COLO668 (cell line): ENCODE data around the gene DAGLA.
A peak's percentile ranks its signal among the peaks of the same experiment; 100 is the strongest.
"Not testable (repeated sequence)": the region's sequence is repeated elsewhere in the genome, so short reads cannot be mapped to it uniquely, and the experiment has no call there.

Experiments
- DNase-seq: peaks from one replicate; lab custom pipeline; 2025; ENCODE audit not compliant: unreplicated experiment; lab: John Stamatoyannopoulos, UW

The DAGLA gene

GRCh38 chr11:61666684-61667297 lies 13.4 kb upstream of the DAGLA start:
- DNase-seq, result no peak

- no peak for DNase-seq
These were observed 12.4 kb upstream of the DAGLA start for GRCh38 chr11:61667684-61668305.

GRCh38 chr11:61669417-61669816 lies 10.8 kb upstream of the DAGLA start:
- no peak for DNase-seq

GRCh38 chr11:61670626-61671025 lies 9.6 kb upstream of the DAGLA start:
- DNase-seq, result no peak

DNA sequence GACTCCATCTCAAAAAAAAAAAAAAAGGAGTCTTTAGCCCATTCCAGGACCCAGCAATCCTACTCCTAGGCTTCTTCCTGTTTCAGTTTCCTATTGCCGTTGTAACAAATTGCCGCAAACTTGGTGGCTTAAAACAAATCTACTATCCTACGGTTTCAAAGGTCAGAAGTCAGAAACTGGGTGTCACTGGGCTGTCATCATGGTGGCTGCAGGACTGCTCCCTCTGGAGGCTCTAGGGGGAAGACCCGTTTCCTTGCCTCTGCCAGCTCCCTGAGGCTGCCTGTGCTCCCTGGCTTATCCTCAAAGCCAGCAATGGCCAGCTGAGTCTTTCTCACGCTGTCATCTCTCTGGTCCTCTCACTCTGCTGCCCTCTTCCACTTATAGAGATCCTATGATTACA lies 8.7 kb upstream of the DAGLA start:
- peak; percentile 19 for DNase-seq

GRCh38 chr11:61673946-61674467 lies 6.2 kb upstream of the DAGLA start:
- not testable (repeated sequence) for DNase-seq

- DNase-seq, result no peak
These were observed 4.4 kb upstream of the DAGLA start for GRCh38 chr11:61675826-61676225.

GRCh38 chr11:61679296-61679695 lies 895 bp upstream of the DAGLA start:
- no peak for DNase-seq

GRCh38 chr11:61680622-61681221 lies 531 bp downstream of the DAGLA start:
- DNase-seq, result peak; percentile 51

- peak; percentile 83 for DNase-seq
These were observed 2.0 kb downstream of the DAGLA start for GRCh38 chr11:61682093-61682732.

- no peak for DNase-seq
These were observed 2.9 kb downstream of the DAGLA start for GRCh38 chr11:61682906-61683675.

DNA sequence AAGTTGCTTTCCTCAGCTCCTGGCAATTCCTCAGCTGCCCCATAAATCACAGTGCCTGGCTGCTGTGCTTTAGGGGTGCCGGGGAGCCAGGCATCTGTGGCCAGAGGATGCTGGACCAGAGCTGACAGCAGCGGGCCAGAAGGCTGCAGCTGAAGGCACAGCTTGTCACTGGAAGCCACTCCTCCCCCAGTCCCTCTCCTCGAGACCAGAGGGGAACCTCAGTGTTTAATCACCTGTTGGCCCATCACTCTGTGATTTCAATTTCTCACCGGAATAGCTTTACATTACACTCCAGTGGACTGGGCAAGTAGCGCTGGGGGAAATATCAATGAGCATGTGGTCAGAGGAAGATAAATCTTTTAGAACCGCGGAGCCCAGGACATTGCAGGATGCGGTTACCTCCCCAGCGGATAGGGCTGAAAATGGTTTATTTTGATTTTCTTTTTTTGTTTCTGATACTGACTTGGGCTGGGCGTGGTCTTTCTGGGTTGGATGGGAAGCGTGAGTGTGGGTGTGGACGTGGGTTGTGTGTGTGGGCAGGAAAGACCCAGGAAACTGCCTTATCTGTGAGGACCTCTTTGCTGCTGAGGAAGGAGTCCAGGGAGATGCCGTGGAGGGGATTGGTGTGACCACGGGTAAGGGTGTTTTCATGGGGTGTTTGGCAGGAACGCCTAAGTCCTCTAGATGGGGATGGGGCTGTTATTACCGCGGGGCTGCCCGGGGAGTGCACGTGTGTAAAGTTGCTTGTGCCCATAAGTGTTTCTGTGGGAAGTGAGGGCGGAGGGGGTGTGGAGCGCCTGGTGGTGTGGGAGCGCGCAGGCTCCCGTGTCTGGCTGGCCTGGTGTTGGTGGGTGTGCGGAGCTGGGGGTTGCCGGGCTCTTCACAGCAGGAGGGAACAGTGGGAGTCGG lies 4.0 kb downstream of the DAGLA start:
- peak; percentile 57 for DNase-seq

- no peak for DNase-seq
These were observed 4.9 kb downstream of the DAGLA start for GRCh38 chr11:61684870-61685616.

- DNase-seq, result no peak
These were observed 5.4 kb downstream of the DAGLA start for GRCh38 chr11:61685617-61685967.

GRCh38 chr11:61686066-61686465 lies 5.9 kb downstream of the DAGLA start:
- no peak for DNase-seq

DNA sequence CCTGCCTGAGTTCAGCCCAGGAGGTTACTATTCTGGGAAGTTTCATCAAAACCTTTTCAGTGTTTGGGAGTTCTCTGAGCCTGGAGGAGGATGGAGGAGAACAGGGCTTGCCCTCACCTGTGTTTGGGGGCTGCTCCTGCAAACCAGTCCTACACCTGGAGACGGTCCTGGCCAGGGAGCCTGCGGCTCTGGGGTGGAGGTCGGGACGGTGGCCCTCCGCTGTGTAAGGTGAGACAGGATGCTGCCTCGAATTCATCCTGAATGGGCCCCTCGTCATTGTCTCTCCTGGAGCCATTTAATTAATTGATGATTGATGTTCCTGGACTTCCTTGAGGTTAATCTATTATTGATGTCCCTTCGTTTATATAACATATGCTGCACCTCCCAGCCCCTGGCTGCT lies 6.3 kb downstream of the DAGLA start:
- no peak for DNase-seq

- no peak for DNase-seq
These were observed 7.2 kb downstream of the DAGLA start for GRCh38 chr11:61687420-61687819.

GRCh38 chr11:61688365-61689163 lies 8.4 kb downstream of the DAGLA start:
- no peak for DNase-seq

DNA sequence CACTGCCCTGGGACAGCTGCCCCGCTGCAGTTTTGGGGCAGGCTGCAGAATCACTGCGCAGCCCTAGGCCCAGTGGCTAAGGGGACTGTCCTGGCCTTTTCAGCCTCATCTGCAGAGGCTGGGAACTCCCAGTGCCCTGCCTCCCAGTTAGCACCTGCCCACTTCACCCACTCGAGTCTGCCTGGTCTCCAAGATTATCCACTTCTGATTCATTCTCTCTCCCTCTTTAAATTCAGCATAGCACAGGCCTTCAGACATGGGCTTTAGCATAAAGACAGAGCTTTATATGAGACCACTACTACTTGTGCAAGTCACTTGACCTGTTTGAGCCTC lies 8.9 kb downstream of the DAGLA start:
- DNase-seq, result no peak
